Activated gamma-delta T cell (primary cell): ENCODE data around the gene CCDC92B.
"Not testable (repeated sequence)": the region's sequence is repeated elsewhere in the genome, so short reads cannot be mapped to it uniquely, and the experiment has no call there.

Source experiments
- DNase-seq: peaks from one replicate; lab custom pipeline; 2025; lab: John Stamatoyannopoulos, UW

Gene CCDC92B

GRCh38 chr17:2689411-2690164 lies 59.9 kb downstream of the CCDC92B start:
- DNase-seq = no peak

- DNase-seq = no peak
Observed at GRCh38 chr17:2688351-2689342, 60.8 kb downstream of the CCDC92B start.

- no peak for DNase-seq
Observed at GRCh38 chr17:2687074-2687418, 62.4 kb downstream of the CCDC92B start.

GRCh38 chr17:2685696-2686095 lies 63.8 kb downstream of the CCDC92B start:
- no peak for DNase-seq

- DNase-seq = no peak
Observed at GRCh38 chr17:2684549-2684948, 64.9 kb downstream of the CCDC92B start.

GRCh38 chr17:2683912-2684311 lies 65.5 kb downstream of the CCDC92B start:
- DNase-seq = no peak

GRCh38 chr17:2682176-2682938 lies 67.1 kb downstream of the CCDC92B start:
- no peak for DNase-seq

GRCh38 chr17:2681650-2682049 lies 67.8 kb downstream of the CCDC92B start:
- DNase-seq = no peak

- DNase-seq = no peak
Observed at GRCh38 chr17:2680961-2681360, 68.5 kb downstream of the CCDC92B start.

GRCh38 chr17:2679247-2679646 lies 70.2 kb downstream of the CCDC92B start:
- not testable (repeated sequence) for DNase-seq
